ENCODE data around the gene LRRC75A.
A peak's percentile ranks its signal among the peaks of the same experiment; 100 is the strongest.

LRRC75A gene

DNA sequence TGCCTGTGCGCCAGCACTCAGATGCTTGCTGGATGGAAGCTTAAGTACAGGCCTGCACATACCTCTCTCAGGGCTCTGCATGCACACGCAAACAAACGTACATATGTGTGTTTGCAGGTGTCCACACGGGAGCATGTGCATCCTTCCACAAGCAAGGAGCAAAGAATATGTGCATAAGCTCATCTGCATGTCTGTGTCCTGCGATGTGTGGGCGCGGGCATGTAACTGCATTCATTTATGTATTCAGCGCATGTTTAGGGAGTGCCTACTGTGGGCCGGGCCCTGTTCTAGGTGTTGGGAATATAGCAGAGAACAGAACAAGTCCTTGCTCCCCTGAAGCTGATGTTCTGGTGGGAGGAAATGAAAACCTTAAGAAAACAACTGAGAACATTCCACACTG lies 62.9 kb downstream of the LRRC75A start:
- TF ChIP-seq TCF12 (IDR thresholded peaks at IDR 0.05; ENCODE audit: low read depth), result no peak

DNA sequence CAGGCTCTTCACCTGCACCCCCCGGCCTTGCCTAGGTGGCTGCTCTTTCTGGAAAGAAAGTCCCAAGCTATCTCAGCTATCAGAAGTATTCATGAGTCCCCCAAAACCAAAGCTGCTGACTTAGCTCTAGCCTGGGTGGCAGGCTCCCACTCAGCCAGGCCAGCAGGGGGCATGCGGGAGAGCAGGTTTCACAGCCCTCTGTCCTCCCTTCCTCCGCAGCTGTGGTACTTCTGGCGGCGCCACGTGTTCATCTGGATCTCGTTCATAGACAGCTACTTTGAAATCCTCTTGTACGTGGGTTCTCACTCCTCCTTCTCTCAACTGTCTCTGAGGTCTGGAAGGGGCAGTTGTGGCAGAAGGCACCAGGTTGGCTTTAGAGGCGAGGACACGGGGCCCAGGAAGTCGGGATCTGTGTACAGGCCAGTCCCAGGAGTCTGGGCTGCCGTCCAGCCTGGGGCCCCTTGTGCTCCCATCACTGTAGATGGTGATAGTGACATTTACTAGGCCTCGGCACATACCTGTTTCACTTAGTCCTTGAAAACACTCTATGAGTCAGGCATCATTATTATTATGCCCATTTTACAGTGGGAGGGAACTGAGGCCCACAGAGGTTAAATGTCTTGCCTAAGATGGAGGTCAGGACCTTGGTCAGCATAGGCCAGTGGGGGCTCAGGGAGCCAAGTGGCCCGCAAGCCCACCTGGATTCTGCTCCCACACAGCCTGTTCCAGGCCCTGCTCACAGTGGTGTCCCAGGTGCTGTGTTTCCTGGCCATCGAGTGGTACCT lies 63.7 kb downstream of the LRRC75A start:
- TF ChIP-seq EP300 (IDR thresholded peaks at IDR 0.05; ENCODE audit: borderline replicate concordance) (no peak), TAF1 (IDR thresholded peaks at IDR 0.05; ENCODE audit: low read depth) (no peak), NFIC (IDR thresholded peaks at IDR 0.05) (no peak), CEBPB (IDR thresholded peaks at IDR 0.05) (no peak), CREB1 (IDR thresholded peaks at IDR 0.05; ENCODE audit: low read depth) (no peak), EGR1 (IDR thresholded peaks at IDR 0.05) (no peak), YY1 (IDR thresholded peaks at IDR 0.05; ENCODE audit: low read depth) (no peak), RAD21 (IDR thresholded peaks at IDR 0.05; ENCODE audit: low read depth) (peak; percentile 28; the same call in 1 of the 2 replicates), TEAD4 (IDR thresholded peaks at IDR 0.05) (no peak), TCF12 (IDR thresholded peaks at IDR 0.05; ENCODE audit: low read depth) (no peak), ZBTB7A (IDR thresholded peaks at IDR 0.05; ENCODE audit: low read depth) (no peak), FOXM1 (IDR thresholded peaks at IDR 0.05; ENCODE audit: borderline replicate concordance, low read depth) (no peak)
- TF ChIP-seq, protein P1, sequence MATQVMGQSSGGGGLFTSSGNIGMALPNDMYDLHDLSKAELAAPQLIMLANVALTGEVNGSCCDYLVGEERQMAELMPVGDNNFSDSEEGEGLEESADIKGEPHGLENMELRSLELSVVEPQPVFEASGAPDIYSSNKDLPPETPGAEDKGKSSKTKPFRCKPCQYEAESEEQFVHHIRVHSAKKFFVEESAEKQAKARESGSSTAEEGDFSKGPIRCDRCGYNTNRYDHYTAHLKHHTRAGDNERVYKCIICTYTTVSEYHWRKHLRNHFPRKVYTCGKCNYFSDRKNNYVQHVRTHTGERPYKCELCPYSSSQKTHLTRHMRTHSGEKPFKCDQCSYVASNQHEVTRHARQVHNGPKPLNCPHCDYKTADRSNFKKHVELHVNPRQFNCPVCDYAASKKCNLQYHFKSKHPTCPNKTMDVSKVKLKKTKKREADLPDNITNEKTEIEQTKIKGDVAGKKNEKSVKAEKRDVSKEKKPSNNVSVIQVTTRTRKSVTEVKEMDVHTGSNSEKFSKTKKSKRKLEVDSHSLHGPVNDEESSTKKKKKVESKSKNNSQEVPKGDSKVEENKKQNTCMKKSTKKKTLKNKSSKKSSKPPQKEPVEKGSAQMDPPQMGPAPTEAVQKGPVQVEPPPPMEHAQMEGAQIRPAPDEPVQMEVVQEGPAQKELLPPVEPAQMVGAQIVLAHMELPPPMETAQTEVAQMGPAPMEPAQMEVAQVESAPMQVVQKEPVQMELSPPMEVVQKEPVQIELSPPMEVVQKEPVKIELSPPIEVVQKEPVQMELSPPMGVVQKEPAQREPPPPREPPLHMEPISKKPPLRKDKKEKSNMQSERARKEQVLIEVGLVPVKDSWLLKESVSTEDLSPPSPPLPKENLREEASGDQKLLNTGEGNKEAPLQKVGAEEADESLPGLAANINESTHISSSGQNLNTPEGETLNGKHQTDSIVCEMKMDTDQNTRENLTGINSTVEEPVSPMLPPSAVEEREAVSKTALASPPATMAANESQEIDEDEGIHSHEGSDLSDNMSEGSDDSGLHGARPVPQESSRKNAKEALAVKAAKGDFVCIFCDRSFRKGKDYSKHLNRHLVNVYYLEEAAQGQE (IDR thresholded peaks at IDR 0.05; ENCODE audit: low read depth), result no peak
- TF ChIP-seq, protein P2, sequence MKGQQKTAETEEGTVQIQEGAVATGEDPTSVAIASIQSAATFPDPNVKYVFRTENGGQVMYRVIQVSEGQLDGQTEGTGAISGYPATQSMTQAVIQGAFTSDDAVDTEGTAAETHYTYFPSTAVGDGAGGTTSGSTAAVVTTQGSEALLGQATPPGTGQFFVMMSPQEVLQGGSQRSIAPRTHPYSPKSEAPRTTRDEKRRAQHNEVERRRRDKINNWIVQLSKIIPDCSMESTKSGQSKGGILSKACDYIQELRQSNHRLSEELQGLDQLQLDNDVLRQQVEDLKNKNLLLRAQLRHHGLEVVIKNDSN (IDR thresholded peaks at IDR 0.05), result no peak; the same call in 1 of the 2 replicates
- TF ChIP-seq, protein P3, sequence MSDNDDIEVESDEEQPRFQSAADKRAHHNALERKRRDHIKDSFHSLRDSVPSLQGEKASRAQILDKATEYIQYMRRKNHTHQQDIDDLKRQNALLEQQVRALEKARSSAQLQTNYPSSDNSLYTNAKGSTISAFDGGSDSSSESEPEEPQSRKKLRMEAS (IDR thresholded peaks at IDR 0.05), result peak; percentile 66

DNA sequence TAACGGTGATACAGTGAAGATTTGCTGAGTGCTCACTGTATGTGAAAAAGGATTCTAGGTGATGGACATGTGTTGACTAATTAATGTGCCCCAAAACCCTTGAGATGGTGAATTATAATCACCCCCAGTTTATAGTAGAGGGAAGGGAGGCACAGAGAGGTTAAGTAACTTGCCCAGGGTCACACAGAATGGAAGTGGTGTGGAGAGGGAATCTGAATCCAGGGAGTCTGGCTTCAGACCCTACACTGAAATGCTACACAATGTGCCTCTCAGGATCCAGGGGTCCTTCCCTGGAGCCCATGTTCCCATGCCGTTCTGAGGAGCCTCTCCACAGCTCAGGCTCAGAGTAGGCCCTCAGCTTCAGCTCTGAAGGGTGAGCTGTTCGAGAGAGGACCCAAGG lies 65.0 kb downstream of the LRRC75A start:
- TF ChIP-seq EGR1 (IDR thresholded peaks at IDR 0.05) (no peak), EP300 (IDR thresholded peaks at IDR 0.05; ENCODE audit: borderline replicate concordance) (no peak), TAF1 (IDR thresholded peaks at IDR 0.05; ENCODE audit: low read depth) (no peak), NFIC (IDR thresholded peaks at IDR 0.05) (no peak), RAD21 (IDR thresholded peaks at IDR 0.05; ENCODE audit: low read depth) (no peak), ZBTB7A (IDR thresholded peaks at IDR 0.05; ENCODE audit: low read depth) (no peak)
- TF ChIP-seq, protein P3 (IDR thresholded peaks at IDR 0.05), result no peak
- TF ChIP-seq, protein P2 (IDR thresholded peaks at IDR 0.05), result no peak
- TF ChIP-seq, protein P1 (IDR thresholded peaks at IDR 0.05; ENCODE audit: low read depth), result no peak

DNA sequence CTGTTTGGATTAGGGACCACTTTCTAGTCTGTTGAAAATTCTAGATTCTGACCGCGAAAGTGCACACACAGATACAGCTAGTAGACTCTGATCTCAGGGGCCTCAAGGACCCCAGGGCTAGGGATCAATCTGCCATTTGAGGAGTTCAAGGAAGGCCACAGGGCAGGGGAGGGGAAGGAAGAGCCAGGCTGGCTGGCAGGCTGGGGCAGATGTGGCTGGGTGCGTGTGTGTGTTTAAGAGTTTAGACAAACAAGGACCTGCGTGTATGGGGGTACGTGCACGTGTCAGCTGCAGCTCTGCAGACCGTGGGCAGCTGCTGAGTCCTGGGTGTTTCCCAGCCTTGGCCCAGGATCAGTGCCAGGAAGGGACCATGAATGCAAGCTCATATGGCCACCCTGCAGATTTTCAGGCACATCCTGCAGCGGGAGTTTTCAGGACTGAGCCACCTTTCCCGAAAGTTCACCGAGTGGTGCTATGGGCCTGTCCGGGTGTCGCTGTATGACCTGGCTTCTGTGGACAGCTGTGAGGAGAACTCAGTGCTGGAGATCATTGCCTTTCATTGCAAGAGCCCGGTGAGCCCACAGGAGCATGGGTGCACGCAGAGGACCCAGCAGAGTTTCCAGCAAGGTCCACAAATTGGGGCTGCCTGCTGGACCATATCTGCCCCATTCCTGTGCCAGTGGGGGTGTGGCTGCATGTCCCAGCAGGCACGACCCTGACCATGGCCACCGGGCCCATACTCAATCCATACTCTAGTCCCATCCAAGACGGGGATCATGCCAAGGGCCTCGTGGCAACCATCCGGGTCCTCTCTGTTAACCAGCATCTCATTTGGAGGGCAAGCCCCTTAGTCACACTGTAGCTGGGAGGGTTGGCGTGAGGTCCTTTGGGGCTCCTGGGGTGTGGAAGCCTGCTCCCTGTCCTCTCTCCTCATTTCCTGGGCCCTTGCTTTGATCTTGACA lies 66.0 kb downstream of the LRRC75A start:
- TF ChIP-seq EGR1 (IDR thresholded peaks at IDR 0.05) (no peak), CREB1 (IDR thresholded peaks at IDR 0.05; ENCODE audit: low read depth) (no peak), TCF12 (IDR thresholded peaks at IDR 0.05; ENCODE audit: low read depth) (no peak), TAF1 (IDR thresholded peaks at IDR 0.05; ENCODE audit: low read depth) (no peak), TEAD4 (IDR thresholded peaks at IDR 0.05) (no peak), ZBTB7A (IDR thresholded peaks at IDR 0.05; ENCODE audit: low read depth) (no peak)
- TF ChIP-seq, protein P1 (IDR thresholded peaks at IDR 0.05; ENCODE audit: low read depth), result no peak
- TF ChIP-seq, protein P3 (IDR thresholded peaks at IDR 0.05), result no peak

Measured in Ishikawa (cell line).